Measurements from ENCODE around the gene ANO1. TPM values are rescaled to one million over a fixed set of nuclear protein-coding genes. Genes with fewer than 3 reads are reported as not detected.
"Not testable (repeated sequence)": the region's sequence is repeated elsewhere in the genome, so short reads cannot be mapped to it uniquely, and the experiment has no call there.

ANO1 gene
- total RNA-seq, 1 experiment from 2014 or later: not detected

- no peak for DNase-seq (ENCODE audit: low read depth)
Observed at GRCh38 chr11:70207531-70208131, 129.5 kb downstream of the ANO1 start.

- no peak for DNase-seq (ENCODE audit: low read depth)
Observed at GRCh38 chr11:70209391-70209912, 131.3 kb downstream of the ANO1 start.

GRCh38 chr11:70210051-70210501, 132.0 kb downstream of the ANO1 start:
- peak; percentile 80 for DNase-seq (ENCODE audit: low read depth)

GRCh38 chr11:70210530-70210929, 132.4 kb downstream of the ANO1 start:
- no peak for DNase-seq (ENCODE audit: low read depth)

- DNase-seq (ENCODE audit: low read depth): no peak
Observed at GRCh38 chr11:70212227-70212811, 134.2 kb downstream of the ANO1 start.

- DNase-seq (ENCODE audit: low read depth): not testable (repeated sequence)
Observed at GRCh38 chr11:70217388-70217787, 139.3 kb downstream of the ANO1 start.

- DNase-seq (ENCODE audit: low read depth): not testable (repeated sequence)
Observed at GRCh38 chr11:70218076-70218475, 140.0 kb downstream of the ANO1 start.

- DNase-seq (ENCODE audit: low read depth): no peak
Observed at GRCh38 chr11:70220136-70220535, 142.0 kb downstream of the ANO1 start.

- DNase-seq (ENCODE audit: low read depth): peak; percentile 34
Observed at GRCh38 chr11:70220920-70221319, 142.8 kb downstream of the ANO1 start.

- DNase-seq (ENCODE audit: low read depth): no peak
Observed at GRCh38 chr11:70225681-70226177, 147.6 kb downstream of the ANO1 start.

- DNase-seq (ENCODE audit: low read depth): no peak
Observed at GRCh38 chr11:70226183-70226582, 148.1 kb downstream of the ANO1 start.

- no peak for DNase-seq (ENCODE audit: low read depth)
Observed at GRCh38 chr11:70226967-70227366, 148.8 kb downstream of the ANO1 start.

- no peak for DNase-seq (ENCODE audit: low read depth)
Observed at GRCh38 chr11:70229737-70230136, 151.6 kb downstream of the ANO1 start.

GRCh38 chr11:70230151-70230839, 152.2 kb downstream of the ANO1 start:
- DNase-seq (ENCODE audit: low read depth): no peak

- no peak for DNase-seq (ENCODE audit: low read depth)
Observed at GRCh38 chr11:70230840-70231710, 153.0 kb downstream of the ANO1 start.

- no peak for DNase-seq (ENCODE audit: low read depth)
Observed at GRCh38 chr11:70233034-70233433, 154.9 kb downstream of the ANO1 start.

- peak; percentile 36 for DNase-seq (ENCODE audit: low read depth)
Observed at GRCh38 chr11:70233511-70233934, 155.4 kb downstream of the ANO1 start.

- no peak for DNase-seq (ENCODE audit: low read depth)
Observed at GRCh38 chr11:70233962-70234361, 155.8 kb downstream of the ANO1 start.
